CD14-positive monocyte (primary cell): ENCODE measurements around the gene SPRED3. TPM values are rescaled to one million over a fixed set of nuclear protein-coding genes. Genes with fewer than 3 reads are reported as not detected.

ENCODE experiments used
- DNase-seq, 3 donors: peaks; one replicate each; pipeline ENCODE4 v3.0.0-alpha.2; 2011 to 2022
- H2AFZ ChIP-seq: 2 replicates; pipeline ENCODE4 v1.6.0; 2012; ENCODE audit warnings: mild to moderate bottlenecking, low read depth, low read length, inconsistent platforms; ENCODE audit not compliant: insufficient read depth, poor library complexity, severe bottlenecking
- H3K27ac ChIP-seq, 2 donors: 1 replicate in 1 of 2; 2 replicates in 1 of 2; pipeline ENCODE4 v1.5.1; 2012 to 2013; ENCODE audit warnings: low read length in 2 of 2, control low read depth in 1 of 2, inconsistent platforms in 1 of 2, low read depth in 1 of 2, mild to moderate bottlenecking in 1 of 2
- H3K27me3 ChIP-seq, 2 donors: one replicate each; pipeline versions ENCODE4 v1.6.0 to v1.6.1; 2011 to 2013; ENCODE audit warnings: low read length in 2 of 2; ENCODE audit not compliant: control insufficient read depth in 2 of 2, insufficient read depth in 2 of 2
- H3K36me3 ChIP-seq, 2 donors: replicated peaks in 1 of 2; 1 replicate in 1 of 2; 2 replicates in 1 of 2; pipeline versions ENCODE4 v1.5.1 to v1.6.1; 2012 to 2013; ENCODE audit warnings: low read length in 2 of 2, control low read depth in 1 of 2, inconsistent platforms in 1 of 2, mild to moderate bottlenecking in 1 of 2; ENCODE audit not compliant: insufficient read depth in 2 of 2, control insufficient read depth in 1 of 2
- H3K4me1 ChIP-seq, 2 donors: 1 replicate in 1 of 2; 2 replicates in 1 of 2; pipeline versions ENCODE4 v1.5.1 to v1.6.1; 2012 to 2013; ENCODE audit warnings: low read length in 2 of 2, control low read depth in 1 of 2, inconsistent platforms in 1 of 2, mild to moderate bottlenecking in 1 of 2, moderate library complexity in 1 of 2; ENCODE audit not compliant: insufficient read depth in 2 of 2, control insufficient read depth in 1 of 2
- H3K4me2 ChIP-seq: replicated peaks from 2 replicates; pipeline ENCODE3; 2012; ENCODE audit warnings: low read length, moderate library complexity, mild to moderate bottlenecking; ENCODE audit not compliant: poor library complexity, severe bottlenecking; ENCODE audit errors: extremely low read depth
- H3K4me3 ChIP-seq, 3 experiments: fragments of 200-600 bp in 1 of 3; sonication (generic) in 1 of 3; replicated peaks in 1 of 3; 1 replicate in 2 of 3; 2 replicates in 1 of 3; pipeline ENCODE4 v1.5.1; 2011 to 2013; ENCODE audit warnings: low read length in 3 of 3, mild to moderate bottlenecking in 3 of 3, control low read depth in 2 of 3, low read depth in 2 of 3, inconsistent platforms in 1 of 3, moderate library complexity in 1 of 3
- H3K79me2 ChIP-seq: 2 replicates; pipeline ENCODE4 v1.6.0; 2012; ENCODE audit warnings: mild to moderate bottlenecking, control low read depth, inconsistent platforms, low read length, moderate library complexity; ENCODE audit not compliant: insufficient read depth
- H3K9ac ChIP-seq: 2 replicates; pipeline ENCODE4 v1.6.0; 2017; ENCODE audit warnings: low read length, mild to moderate bottlenecking; ENCODE audit not compliant: insufficient read depth, poor library complexity, severe bottlenecking
- H3K9me3 ChIP-seq, 2 donors: replicated peaks in 1 of 2; 1 replicate in 1 of 2; 2 replicates in 1 of 2; pipeline versions ENCODE4 v1.5.1 to v1.6.1; 2012 to 2013; ENCODE audit warnings: low read length in 2 of 2, control low read depth in 1 of 2; ENCODE audit not compliant: control insufficient read depth in 1 of 2, insufficient read depth in 1 of 2
- H4K20me1 ChIP-seq: 2 replicates; pipeline ENCODE4 v1.6.0; 2012; ENCODE audit warnings: mild to moderate bottlenecking, low read length, control low read depth, moderate library complexity; ENCODE audit not compliant: insufficient read depth
- H3K27ac Mint-ChIP-seq, 7 donors: one replicate each; pipeline ENCODE4 v1.8.0; 2020; ENCODE audit warnings: mild to moderate bottlenecking in 7 of 7, mixed read lengths in 7 of 7, moderate library complexity in 6 of 7, inconsistent platforms in 2 of 7
- H3K27me3 Mint-ChIP-seq, 3 donors: one replicate each; pipeline ENCODE4 v1.8.0; 2021 to 2022; ENCODE audit warnings: low read depth in 3 of 3, mild to moderate bottlenecking in 3 of 3, mixed read lengths in 3 of 3, moderate library complexity in 3 of 3, inconsistent platforms in 1 of 3
- H3K36me3 Mint-ChIP-seq, 2 donors: one replicate each; pipeline ENCODE4 v1.8.0; 2020; ENCODE audit warnings: mixed read lengths in 2 of 2, inconsistent platforms in 1 of 2, mild to moderate bottlenecking in 1 of 2
- H3K4me1 Mint-ChIP-seq: one replicate; pipeline ENCODE4 v1.8.0; 2020; ENCODE audit warnings: mild to moderate bottlenecking, mixed read lengths
- H3K4me3 Mint-ChIP-seq, 2 donors: one replicate each; pipeline ENCODE4 v1.8.0; 2020; ENCODE audit warnings: mild to moderate bottlenecking in 2 of 2, mixed read lengths in 2 of 2, moderate library complexity in 1 of 2
- H3K9me3 Mint-ChIP-seq, 7 donors: one replicate each; pipeline ENCODE4 v1.8.0; 2020 to 2022; ENCODE audit warnings: mixed read lengths in 7 of 7, mild to moderate bottlenecking in 6 of 7, moderate library complexity in 6 of 7, inconsistent platforms in 2 of 7
- CTCF ChIP-seq: fragments of 200-600 bp; IDR thresholded peaks from one replicate; pipeline ENCODE4 v1.8.0; 2022; ENCODE audit warnings: antibody characterized with exemption, mild to moderate bottlenecking
- WGBS: methylation state at CpG from one replicate; pipeline ENCODE4 v1.1.5; 2013; ENCODE audit warnings: missing lambda C conversion rate; ENCODE audit not compliant: insufficient coverage; 5-methylcytosine and 5-hydroxymethylcytosine counted together
- intact Hi-C, 2 donors: fragments of 100-400 bp; cut with micrococcal nuclease; formaldehyde crosslinking; loops; one replicate each; pipeline versions ENCODE4 v1.15.0 to v1.15.1; 2023
- polyA plus RNA-seq, 3 donors: library from polyadenylated mRNA; depleted of rRNA in 1 of 3; unstranded in 2 of 3; stranded (reverse) in 1 of 3; fragments of 300-500 nt in 2 of 3; fragments of >200 nt in 1 of 3; fragmentation: Illumina TruSeq in 2 of 3; gene quantifications; 1 replicate in 2 of 3; 2 replicates in 1 of 3; pipeline ENCODE4 v1.2.3, GENCODE V29; 2012 to 2021

The SPRED3 gene
- polyA plus RNA-seq, 3 donors, result 0.33 TPM; not detected in 2

- peaks cover 0 to 8% (median 3%) of the 10 kb centered on the region in 7 donors for H3K9me3 Mint-ChIP-seq
- 2% methylated on average over 25 of the region's 30 CpGs for WGBS
- H3K27me3 ChIP-seq, result peaks cover 53 to 82% of the 10 kb centered on the region in 2 donors
- peaks cover 0 to 4% of the 10 kb centered on the region in 2 donors for H3K36me3 Mint-ChIP-seq
- H3K4me1 Mint-ChIP-seq, result peaks cover 4% of the 10 kb centered on the region
- DNase-seq, result no peak
- peak overlapping the region in 1 of 2 donors; percentile 78 for H3K4me3 Mint-ChIP-seq
- H2AFZ ChIP-seq, result no peak overlapping the region
- no peak overlapping the region for H3K4me3 ChIP-seq
- peaks cover 76 to 93% (median 78%) of the 10 kb centered on the region in 3 donors for H3K27me3 Mint-ChIP-seq
- peaks cover 0 to 7% of the 10 kb centered on the region in 2 donors for H3K4me1 ChIP-seq
- H4K20me1 ChIP-seq, result no peaks in the 10 kb centered on the region
- no peak for TF ChIP-seq CTCF
- peaks cover 0 to 17% of the 10 kb centered on the region in 2 donors for H3K9me3 ChIP-seq
- no peaks in the 10 kb centered on the region for H3K79me2 ChIP-seq
- H3K36me3 ChIP-seq, result no peaks in the 10 kb centered on the region
- intact Hi-C loops, result no loop called here
- H3K27ac ChIP-seq, result no peak overlapping the region
- no peak overlapping the region for H3K9ac ChIP-seq
- H3K4me2 ChIP-seq, result no peak overlapping the region
- H3K27ac Mint-ChIP-seq, result no peak overlapping the region
Observed at GRCh38 chr19:38394488-38394887, 6.0 kb downstream of the SPRED3 start.

GRCh38 chr19:38395381-38396114 lies 7.1 kb downstream of the SPRED3 start:
- Histone ChIP-seq H3K27ac (no peak overlapping the region), H3K9ac (no peak overlapping the region), H3K36me3 (no peaks in the 10 kb centered on the region), H3K27me3 (peaks cover 46 to 72% of the 10 kb centered on the region in 2 donors), H3K4me3 (no peak overlapping the region), H2AFZ (no peak overlapping the region), H4K20me1 (no peaks in the 10 kb centered on the region), H3K79me2 (no peaks in the 10 kb centered on the region), H3K4me1 (peaks cover 0 to 7% of the 10 kb centered on the region in 2 donors), H3K4me2 (peak overlapping the region; percentile 11), H3K9me3 (peaks cover 0 to 17% of the 10 kb centered on the region in 2 donors)
- DNase-seq, result no peak
- 7% methylated on average over 86 of the region's 86 CpGs for WGBS
- H3K36me3 Mint-ChIP-seq, result peaks cover 0 to 2% of the 10 kb centered on the region in 2 donors
- peaks cover 69 to 89% (median 71%) of the 10 kb centered on the region in 3 donors for H3K27me3 Mint-ChIP-seq
- no peak overlapping the region for H3K27ac Mint-ChIP-seq
- no peak for TF ChIP-seq CTCF
- intact Hi-C loops, result no loop called here
- H3K9me3 Mint-ChIP-seq, result peaks cover 0 to 6% (median 3%) of the 10 kb centered on the region in 7 donors
- H3K4me3 Mint-ChIP-seq, result peak overlapping the region; percentile 16 to 56
- peaks cover 4% of the 10 kb centered on the region for H3K4me1 Mint-ChIP-seq
